ENCODE data around the gene MEMO1.

GRCh38 chr2:31943636-31944225, 67.1 kb downstream of the MEMO1 start:
- TF ChIP-seq CTCF (conservative IDR thresholded peaks at IDR 0.05; ENCODE audit: low read depth, low read length): no peak
- TF ChIP-seq POLR2A (IDR thresholded peaks at IDR 0.05; ENCODE audit: low read depth, low read length): no peak
- no peak for TF ChIP-seq RAD21 (IDR thresholded peaks at IDR 0.05; ENCODE audit: low read length)
- no peak for TF ChIP-seq ELK1 (IDR thresholded peaks at IDR 0.05; ENCODE audit: borderline replicate concordance, low read depth, low read length)

Measured in IMR-90 (cell line).